GM21423 (cell line): ENCODE data around the gene LRRN2.

Experiments
- ATAC-seq: cut with Tn5 transposase; IDR thresholded peaks from one replicate; pipeline ENCODE4 v1.9.1; 2021; ENCODE audit warnings: mild to moderate bottlenecking, moderate library complexity; ENCODE audit not compliant: unreplicated experiment

The LRRN2 gene

GRCh38 chr1:204602871-204603542 lies 82.5 kb downstream of the LRRN2 start:
- no peak for ATAC-seq

DNA sequence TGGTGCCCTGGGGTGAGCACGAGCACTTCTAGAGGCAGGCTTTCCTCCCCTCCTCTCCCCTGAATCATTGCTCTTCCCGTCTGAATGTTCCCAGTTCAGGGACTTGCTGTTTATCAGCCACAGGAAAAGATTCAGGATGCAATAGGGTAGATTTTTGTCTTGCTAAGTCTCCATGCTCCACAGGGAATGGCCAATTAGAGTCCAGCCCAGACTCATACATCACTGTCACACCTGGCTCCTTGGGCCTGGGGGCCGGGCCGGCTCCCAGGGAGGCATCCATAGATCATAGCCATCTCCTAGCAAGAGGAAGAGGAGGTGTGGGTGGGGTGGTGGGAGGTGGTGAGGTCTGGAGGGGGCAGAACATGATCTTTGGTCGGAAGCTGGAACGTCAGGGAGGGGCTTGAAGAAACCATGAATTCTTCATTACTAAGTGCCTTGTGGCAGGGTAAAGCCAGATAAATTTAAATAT lies 83.4 kb downstream of the LRRN2 start:
- no peak for ATAC-seq

DNA sequence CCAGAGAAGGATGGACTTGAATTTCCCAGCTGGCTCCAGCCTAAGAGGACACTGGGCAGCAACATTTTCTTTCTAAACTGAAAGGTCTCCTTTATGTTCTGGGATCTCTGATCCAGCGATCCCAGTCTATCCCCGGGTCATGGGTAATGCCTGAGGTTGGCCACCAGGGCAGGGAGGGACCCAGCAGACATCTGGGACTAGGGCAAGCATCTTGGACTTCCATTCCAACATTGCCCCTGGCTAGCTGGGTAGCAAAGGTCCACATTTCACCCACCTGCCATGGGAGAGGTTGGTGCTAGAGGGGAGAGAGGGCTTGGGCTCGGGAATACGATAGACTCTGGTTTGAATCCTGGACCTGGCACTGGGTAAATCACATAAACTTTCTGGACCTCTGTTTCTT lies 84.6 kb downstream of the LRRN2 start:
- no peak for ATAC-seq

- ATAC-seq, result no peak
These were observed 85.3 kb downstream of the LRRN2 start for GRCh38 chr1:204600203-204600602.

- no peak for ATAC-seq
These were observed 85.9 kb downstream of the LRRN2 start for GRCh38 chr1:204599596-204599995.

GRCh38 chr1:204599098-204599497 lies 86.4 kb downstream of the LRRN2 start:
- ATAC-seq, result no peak

- ATAC-seq, result no peak
These were observed 87.1 kb downstream of the LRRN2 start for GRCh38 chr1:204598319-204598969.

DNA sequence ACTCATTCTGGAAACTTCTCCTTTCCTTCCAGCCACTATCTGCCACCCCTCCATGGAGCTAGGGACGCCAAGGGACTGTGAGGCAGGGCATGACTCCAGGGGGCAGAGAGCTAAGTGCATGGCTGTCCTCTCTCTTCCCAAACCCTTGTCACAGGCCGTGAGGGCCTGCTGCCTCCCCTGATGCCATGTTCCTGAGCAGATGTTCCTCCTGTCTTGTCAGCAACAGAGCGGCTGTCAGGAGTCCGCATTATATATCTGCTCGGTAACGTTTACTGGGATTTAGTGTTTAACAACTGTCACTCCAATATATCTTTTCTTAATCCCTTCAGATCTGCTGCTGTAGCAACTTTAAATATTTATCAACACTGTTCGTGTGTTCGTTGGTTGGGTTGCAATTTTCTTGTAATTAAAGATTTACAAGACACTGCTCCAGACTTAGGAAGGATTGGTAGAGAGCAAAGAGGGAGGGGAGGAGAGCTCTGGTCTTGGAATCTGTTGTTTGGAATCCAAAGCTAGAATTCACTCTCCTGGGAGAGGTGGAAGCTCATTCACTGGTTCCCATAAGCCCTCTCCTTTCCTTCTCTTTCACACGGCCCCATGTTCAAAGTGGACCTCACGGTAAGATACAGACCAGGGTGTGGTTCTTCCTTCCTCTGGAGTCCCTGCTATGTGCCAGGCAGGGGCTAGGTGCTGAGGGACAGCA lies 93.1 kb downstream of the LRRN2 start:
- no peak for ATAC-seq

DNA sequence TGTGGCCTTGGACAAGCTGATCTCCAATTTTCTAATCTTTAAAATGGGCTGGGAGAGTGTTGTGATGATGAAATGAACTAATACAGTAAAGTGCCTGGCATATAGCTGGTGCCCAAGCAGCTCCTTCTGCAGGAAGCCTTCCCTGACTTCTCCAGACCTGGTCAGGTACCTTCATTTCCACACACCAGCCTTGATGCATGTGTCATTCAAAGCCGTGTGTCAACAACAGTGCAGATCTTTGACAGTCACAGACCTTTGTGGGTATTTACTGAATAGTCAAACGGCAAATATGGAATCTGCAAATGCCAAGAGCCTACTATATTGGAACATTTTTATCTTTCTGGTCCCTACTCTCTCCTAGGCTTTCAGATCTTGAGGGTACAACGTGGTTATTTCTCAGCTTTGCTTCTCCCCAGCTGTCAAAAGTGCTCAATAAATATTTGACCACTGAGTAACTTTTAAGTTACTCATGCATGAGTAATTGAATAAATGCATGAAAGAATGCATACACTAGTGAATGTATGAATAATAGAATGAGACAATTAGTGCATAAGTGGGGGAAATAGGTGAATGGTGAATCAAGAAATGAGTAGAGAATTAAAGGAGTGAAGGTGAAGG lies 94.0 kb downstream of the LRRN2 start:
- no peak for ATAC-seq

DNA sequence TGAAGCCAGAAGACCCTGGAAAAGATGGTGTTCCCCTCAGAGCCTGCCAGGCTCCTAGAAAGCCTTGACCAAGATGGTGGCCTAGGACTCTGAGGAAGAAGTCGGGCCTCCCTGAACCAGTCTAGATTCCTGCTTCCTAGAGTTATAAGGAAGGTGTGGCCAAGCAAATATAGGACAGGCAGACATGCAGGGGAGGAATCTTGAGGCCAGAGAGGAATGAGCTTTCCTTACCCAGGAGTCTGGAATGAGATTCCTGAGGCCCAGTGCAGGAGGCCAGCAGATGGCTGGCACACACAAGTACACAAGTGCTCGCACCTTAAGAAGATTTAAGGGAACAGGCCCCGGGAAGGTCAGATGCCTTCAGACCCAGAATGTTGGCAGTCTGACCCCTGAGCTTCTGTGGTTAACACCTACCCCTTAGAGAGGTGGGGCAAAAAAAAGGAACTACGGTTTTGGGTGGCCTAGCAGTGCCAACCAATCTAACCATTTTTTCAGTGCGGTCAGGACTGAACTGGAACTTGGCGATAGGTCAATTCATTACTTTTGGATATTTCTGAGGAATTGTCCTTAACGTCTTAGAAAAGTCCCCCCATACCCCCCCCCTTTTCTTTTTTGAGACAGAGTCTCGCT lies 96.0 kb downstream of the LRRN2 start:
- ATAC-seq, result no peak

- ATAC-seq, result no peak
These were observed 96.7 kb downstream of the LRRN2 start for GRCh38 chr1:204588826-204589225.

GRCh38 chr1:204587621-204588020 lies 97.9 kb downstream of the LRRN2 start:
- no peak for ATAC-seq

DNA sequence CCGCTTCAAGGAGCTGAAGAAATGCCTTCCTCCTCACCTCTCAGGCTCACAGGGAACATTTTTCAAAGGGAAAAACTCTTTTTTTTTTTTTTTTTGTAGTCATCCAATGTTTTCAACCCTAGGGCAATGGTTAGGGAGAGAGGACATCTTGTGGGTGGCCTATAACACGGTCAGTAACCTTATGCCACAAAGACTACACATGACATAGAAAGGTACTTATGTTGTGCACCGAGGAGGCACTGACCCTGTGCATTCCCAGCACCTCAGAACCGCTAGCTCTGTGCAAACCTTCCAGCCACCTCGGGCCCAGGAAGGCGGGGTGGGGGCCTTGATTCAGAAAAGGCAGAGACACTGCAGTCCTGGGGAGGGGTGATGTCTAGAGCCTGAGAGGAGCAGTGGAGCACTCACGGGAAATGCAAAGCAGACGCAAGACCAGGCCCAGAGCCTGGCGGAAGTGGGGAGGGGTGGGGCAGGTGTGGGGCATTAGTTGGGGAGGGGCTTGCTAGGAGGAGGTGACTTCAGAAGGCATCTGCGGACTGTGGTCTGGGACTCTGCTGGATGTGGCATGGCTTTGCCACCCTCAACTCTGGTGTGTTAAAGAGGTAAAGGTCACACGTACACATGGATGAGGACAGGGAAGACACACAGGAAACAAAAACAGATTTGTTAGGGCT lies 100.7 kb downstream of the LRRN2 start:
- no peak for ATAC-seq

DNA sequence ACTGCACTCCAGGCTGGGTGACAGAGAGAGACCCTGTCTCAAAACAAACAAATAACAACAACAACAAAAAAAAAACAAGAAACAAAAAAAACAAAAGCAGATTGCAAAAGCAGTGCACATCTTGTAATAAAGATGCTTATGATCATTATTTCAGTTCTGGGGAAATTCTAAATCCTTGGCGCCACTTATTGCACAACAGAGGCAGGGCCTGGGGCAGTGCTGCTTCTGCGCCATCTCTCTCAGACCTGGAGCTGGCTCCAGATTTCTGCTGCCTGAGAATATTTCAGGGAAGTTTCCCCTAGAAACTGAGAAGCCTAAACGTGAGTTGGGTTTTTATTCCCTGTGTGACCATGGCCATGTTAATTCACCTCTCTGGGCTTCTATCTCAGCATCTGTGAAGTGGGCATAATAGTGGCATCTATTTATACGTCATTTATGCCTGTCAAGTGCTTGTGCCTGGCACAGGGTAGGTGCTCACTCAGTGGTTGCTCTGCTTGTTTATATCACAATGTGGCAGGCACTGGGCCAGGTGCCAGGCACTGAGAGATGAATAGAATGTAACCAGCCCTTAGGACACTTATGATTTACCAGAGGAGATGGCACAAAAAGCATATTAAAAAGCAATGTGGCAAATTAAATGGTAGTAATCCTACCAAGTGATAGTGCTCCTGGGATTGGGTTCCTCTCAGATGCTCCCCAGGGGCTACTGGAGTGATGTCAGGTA lies 101.5 kb downstream of the LRRN2 start:
- ATAC-seq, result no peak

- no peak for ATAC-seq
These were observed 103.8 kb downstream of the LRRN2 start for GRCh38 chr1:204581759-204582158.

DNA sequence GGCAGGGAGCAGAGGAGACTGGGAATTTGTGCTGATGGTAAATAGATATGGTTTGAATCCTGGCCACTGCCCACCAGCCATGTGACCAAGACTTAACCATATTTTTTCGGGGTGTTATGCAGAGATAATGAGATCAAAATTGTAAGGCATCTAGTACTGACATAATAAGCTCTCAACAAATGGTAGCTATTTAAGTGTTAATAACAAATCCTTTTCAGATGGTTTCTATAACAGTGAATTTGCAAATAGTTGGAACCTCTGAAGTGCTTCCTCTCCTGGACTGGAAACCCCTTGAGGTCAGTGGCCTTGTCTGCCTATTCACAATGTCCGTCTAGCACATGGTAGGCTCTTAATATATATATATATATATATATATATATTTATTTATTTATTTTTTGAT lies 104.7 kb downstream of the LRRN2 start:
- no peak for ATAC-seq

GRCh38 chr1:204579681-204580080 lies 105.9 kb downstream of the LRRN2 start:
- no peak for ATAC-seq

DNA sequence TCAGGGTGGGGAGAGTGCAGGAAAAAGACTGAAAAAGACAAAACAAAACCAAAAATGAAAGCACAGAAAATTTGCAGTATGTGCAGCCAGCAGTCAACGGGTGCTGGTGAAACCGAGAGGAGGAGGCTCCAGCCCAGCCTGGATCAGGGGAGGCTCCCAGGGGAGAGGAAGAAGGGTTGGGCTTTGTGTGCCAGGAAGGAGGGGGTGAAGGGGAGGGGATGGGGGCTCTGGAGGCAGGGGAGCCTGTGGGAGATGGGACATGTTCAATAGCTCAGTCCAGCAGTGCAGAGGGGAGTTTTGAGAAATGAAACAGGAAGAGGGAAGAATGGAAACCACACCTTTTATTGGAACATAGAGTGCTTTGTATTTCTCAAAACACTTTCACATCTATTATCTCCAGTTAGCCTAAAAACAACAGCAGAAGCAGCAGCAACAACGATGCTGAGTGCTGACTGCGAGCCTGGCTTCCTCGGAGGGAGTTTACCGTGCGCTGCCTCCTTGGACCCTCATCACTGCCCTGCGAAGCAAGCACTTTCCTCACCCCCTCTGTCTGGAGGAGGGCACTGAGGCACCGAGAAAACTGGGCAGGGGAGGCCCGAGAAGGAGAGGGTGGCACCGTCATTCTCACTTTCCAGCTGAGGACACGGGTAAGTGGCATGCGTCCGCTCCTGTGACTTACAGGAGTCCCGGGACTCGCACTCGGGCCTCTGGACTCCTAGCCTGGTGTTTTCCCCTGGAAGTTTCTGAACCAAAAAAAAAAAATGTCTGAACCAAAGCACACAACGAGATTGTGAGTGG lies 106.5 kb downstream of the LRRN2 start:
- peak; percentile 72 for ATAC-seq

DNA sequence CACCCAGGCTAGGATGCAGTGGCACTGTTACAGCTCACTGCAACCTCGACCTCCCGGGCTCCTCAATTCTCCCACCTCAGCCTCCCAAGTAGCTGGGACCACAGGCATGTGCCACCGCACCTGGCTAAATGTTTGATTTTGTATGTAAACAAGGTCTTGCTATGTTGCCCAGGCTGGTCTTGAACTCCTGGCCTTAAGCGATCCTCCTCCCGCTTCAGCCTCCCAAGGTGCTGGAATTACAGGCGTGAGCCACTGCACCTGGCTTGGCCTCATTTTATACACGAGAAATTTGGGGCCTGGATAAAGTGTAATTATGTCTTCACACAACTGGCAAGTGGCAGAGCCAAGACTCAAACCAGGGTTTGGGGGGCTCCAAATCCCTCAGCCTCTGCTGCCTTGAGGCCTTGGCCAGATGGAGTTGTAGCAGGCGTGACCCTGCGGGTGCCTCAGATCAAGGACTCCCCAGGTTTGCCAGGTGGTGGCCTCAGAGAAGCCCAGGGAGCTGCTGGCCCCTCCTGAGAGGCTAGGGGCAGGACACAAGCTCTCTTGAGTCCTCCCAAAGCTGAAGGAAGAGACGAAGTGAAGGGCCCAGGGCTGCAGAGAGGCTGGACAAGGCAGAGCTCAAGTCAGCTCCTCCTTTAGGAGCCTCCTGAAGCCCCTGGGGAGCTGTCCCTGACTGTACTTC lies 107.6 kb downstream of the LRRN2 start:
- ATAC-seq, result no peak
